ENCODE data around the gene FGD2.

DNA sequence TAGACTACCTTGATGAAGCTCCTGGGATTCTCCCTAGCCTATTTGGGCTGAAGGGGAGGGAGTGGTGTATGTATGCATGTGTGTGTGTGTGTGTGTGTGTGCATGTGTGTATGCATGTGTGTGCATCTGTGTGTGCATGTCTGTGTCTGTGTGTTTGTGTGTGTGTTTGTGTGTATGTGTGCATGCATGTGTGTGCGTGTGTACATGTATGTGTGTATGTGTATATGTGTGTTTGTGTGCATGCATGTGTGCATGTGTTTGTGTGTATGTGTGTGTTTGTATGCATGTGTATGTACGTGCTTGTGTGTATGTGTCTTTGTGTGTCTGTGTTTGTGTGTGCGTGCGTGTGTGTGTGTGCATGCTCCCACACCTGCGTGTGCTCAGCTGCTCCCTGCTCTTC is 15.4 kb downstream of the FGD2 start:
- no peak for TF ChIP-seq CTCF (IDR thresholded peaks at IDR 0.05)
- TF ChIP-seq POLR2AphosphoS5 (IDR thresholded peaks at IDR 0.05): no peak
- no peak for TF ChIP-seq POLR2A (IDR thresholded peaks at IDR 0.05)
